Inflammatory macrophage treated with lipopolysaccharide for 4 hours (primary cell): Measurements from ENCODE around the gene ZCCHC3.
"Not testable (repeated sequence)": the region's sequence is repeated elsewhere in the genome, so short reads cannot be mapped to it uniquely, and the experiment has no call there.

ENCODE experiments used
- DNase-seq: peaks from one replicate; pipeline ENCODE4 v3.0.0-alpha.2; 2020

The ZCCHC3 gene

DNA sequence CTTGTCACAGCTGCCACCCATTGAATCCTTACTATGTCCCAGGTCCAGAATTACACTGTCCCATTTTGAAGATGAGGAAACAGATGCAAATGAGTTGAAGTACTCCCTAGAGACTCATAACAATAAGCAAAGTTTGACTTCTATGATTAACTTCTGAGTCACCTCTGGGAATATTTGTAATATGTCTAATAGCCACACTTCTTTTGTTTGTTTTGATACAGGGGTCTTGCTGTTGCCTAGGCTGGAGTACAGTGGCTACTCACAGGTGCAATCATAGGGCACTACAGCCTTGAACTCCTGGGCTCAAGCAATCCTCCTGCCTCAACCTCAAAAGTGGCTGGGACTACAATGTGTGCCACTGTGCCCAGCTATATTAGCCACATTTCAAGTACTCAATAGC is 16.6 kb downstream of the ZCCHC3 start:
- DNase-seq: peak; percentile 43

DNA sequence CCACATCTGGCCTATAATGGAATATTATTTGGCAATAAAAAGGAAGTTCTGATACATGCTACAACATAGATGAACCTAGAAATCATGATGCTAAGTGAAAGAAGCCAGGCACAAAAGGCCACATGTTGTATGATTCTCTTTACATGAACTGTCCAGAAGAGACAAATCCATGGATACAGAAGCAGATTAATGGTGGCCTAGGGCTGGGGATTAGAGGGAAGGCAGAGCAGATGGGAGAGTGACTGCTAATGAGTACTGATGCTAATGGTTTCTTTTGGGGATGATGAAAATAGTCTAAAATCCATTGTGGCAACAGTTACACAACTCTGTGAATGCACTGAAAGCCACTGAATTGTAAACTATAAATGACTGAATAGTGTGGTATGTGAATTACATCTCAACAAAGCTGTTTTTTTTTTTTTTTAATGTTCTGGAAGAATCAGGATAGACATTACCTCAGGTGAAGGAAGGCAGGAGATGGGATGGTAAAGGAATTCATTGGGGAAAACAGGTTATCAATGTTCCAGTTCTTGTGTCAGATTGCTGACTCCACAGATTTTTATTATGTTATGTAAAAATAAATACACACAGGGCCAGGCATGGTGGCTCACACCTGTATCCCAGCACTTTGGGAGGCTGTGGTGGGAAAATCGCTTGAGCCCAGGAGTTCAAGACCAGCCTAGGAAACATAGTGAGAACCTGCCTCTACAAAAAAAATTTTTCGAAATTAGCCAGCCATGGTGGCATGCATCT is 19.1 kb downstream of the ZCCHC3 start:
- DNase-seq: no peak

DNA sequence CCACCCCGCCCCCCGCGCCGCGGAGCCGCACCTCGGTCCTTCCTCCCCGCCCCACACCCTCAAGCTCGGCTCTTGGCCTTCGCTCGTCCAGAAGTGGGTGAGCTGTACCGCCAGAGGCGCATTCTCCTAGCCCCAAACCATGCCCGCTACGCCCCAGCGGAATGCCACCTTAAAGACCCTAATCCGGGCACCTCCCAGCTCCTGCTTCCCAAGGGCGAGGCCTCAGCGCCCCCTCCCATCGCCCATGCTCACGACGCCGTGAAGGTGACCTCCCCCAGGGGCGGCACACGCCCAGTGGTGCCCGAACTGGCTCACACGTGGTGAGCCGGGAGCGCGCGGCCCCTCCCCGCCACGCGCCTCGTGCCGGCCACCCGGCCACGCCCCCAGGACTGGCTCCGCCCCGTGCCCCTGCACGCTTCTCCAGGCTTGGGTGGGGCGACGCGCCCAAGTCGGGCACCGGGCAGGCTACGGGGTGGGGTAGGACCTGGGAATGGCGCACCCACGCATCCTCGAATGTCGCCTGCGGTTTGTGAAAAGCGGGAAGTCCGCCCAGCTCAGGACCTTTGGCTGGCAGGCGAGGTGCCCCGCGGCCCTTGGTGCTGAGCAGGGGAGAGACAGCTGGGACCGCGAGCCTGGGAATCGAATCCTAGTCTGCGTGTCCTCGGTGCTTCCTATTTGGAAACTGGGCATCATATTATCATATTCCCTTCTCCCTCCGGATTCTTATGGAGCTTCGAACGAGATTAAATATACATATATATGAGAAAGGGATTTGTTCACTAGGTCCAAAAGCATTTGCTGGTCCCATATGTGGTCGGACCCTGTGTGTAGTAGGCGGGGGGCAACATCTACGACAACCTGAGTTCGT is 27.0 kb downstream of the ZCCHC3 start:
- DNase-seq: peak; percentile 85

DNA sequence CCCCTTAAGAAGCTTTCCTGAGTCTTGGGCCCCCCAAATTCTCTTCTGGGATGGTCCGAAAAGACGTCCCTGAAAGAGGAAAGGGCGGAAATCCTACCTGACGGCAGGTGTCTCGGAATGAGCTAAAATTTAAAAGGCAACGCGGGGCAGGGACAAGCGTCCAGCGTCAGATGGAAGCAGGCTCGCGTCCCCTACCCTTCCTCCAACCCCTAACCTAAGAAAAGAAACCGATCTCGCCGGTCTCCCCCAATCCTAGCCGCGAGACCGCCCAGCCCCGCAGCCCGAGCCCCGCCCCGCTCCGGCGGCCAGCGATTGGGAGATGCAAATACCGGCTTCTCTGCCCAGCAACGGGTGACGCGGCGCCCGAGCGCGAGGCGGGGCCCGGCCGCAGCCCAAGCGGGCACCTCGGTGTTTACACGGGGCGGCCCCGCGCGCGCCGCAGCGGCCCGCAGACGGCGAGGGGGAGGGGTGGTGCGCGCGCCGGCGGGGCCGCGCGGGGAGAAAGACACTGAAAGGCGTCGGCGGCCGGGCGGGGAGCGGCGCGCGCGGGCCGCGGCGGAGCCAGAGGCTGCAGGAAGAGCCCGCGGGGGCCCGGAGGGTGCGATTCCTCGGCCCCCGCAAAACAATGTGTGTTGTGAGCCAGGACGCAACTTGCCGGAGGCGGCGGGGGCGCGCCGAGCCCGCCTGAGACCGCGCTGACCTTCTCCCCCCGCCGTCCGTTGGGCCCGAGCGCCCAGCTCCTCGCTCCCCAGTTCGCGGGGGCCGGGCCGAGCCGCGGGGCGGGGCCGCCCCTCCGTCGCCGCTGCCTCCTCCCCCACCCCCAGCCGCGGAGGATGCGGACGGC is 27.9 kb downstream of the ZCCHC3 start, which contains the start of gene SOX12:
SOX12 (plus strand) TSS at position 508 of the 844 bp plus-strand sequence. CDS start 373 bp downstream, outside the sequence.
- DNase-seq: peak; percentile 94

DNA sequence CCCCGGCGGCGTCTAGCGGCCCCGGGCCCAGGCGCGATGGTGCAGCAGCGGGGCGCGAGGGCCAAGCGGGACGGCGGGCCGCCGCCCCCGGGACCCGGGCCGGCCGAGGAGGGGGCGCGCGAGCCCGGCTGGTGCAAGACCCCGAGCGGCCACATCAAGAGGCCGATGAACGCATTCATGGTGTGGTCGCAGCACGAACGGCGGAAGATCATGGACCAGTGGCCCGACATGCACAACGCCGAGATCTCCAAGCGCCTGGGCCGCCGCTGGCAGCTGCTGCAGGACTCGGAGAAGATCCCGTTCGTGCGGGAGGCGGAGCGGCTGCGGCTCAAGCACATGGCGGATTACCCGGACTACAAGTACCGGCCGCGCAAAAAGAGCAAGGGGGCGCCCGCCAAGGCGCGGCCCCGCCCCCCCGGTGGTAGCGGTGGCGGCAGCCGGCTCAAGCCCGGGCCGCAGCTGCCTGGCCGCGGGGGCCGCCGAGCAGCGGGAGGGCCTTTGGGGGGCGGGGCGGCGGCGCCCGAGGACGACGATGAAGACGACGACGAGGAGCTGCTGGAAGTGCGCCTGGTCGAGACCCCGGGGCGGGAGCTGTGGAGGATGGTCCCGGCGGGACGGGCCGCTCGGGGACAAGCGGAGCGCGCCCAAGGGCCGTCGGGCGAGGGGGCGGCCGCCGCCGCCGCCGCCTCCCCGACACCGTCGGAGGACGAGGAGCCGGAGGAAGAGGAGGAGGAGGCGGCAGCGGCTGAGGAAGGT is 28.7 kb downstream of the ZCCHC3 start:
- peak; percentile 32 for DNase-seq

DNA sequence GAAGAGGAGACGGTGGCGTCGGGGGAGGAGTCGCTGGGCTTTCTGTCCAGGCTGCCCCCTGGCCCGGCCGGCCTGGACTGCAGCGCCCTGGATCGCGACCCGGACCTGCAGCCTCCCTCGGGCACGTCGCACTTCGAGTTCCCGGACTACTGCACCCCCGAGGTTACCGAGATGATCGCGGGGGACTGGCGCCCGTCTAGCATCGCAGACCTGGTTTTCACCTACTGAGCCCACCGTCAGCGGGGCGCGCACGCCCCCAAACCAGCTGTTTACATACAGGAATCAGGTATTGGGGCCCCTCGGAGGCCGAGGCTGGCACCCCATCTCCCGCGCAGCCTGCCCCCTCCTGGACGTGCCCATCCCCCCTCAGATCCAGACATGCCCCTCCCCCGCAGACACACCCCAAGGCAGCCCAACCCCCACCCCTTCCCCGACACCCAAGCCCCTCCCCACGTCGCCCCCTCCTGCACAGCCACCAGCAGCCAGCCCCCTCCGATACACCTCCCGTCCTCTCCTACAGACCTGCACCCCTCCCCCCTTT is 29.3 kb downstream of the ZCCHC3 start:
- DNase-seq: no peak

DNA sequence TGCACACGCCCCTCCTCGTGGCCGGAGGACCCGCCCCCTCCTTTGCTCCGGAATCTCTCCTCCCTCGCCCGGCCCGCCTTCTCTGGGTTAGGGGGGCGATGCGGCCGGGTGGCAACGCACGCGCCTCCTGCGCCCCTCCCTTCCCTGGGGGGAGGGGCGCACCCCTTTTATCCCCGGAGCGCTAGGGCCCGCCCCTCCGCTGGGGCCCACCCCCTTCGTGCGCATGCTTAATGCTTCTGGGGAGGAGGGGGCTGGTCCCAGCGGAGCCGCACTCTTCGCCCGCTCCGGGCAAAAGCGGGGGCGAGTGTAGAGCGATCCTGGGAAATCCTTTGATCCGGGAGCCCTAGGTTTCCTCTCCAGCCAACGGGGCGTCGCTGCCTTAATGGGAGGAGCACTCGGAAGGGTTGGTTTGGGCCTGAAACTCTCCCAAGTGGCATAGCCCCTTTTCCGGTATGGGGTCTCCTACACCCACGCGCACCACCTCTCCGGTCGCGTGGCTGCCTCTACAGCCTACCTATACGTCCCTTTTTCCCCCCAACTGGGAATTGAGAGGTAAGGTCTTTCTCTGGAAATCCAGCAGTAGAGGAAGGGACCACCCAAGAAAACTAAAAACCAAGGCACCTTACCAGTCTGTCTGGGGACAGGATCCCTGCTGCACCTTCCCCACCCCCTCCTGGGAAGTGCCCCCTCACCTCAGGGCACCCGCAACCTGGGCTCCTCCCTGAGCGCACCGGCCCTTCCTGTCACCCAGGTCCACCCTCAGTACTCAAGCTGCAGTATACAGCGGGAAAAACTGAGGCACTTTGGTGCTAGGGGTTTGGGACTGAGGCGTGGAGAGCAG is 30.0 kb downstream of the ZCCHC3 start:
- DNase-seq: no peak

DNA sequence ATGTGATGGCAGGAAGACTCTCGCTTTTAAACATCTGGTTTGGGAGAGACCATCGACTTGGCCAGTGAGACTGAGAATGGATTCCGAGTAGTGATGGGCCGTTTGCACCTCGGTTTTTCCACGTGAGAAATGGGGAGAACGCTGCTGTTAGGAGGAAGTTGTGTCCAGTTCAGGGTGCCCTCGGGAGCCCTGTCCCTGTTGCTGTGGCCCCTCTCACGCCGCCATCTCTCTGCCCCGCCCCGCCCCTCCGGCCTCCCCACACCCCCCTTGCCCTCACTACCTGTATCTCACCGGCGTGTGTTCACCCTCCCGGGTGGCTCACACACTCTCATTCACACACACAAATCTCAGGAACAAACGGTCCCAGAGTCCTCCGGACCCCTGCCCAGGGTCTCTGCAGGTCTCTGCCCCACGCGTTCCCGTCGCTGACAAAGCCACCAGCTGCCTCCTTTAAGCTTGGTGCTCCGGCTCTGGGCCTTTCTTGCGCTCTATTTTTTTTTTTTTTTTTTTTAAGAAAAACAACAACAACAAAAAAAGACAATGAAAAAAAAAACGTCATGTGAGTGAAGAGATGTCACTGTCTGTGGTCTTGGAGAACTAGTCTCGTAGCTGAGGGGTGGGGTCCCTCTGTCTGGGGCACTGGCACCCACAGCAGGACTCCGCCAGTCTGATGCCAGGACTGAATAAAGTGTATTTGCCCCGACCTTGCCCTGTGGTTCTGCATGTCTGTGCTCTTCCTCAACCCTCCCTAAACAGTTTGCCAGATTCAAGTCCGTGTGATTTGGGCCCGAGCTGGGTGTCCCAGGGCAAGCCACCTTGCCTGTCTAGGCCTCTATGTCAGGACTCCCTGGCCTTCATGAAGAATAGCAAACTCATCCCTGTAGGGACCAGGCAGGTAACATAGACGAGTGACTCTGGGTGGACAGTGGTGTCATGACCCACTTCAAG is 30.9 kb downstream of the ZCCHC3 start:
- DNase-seq: no peak

DNA sequence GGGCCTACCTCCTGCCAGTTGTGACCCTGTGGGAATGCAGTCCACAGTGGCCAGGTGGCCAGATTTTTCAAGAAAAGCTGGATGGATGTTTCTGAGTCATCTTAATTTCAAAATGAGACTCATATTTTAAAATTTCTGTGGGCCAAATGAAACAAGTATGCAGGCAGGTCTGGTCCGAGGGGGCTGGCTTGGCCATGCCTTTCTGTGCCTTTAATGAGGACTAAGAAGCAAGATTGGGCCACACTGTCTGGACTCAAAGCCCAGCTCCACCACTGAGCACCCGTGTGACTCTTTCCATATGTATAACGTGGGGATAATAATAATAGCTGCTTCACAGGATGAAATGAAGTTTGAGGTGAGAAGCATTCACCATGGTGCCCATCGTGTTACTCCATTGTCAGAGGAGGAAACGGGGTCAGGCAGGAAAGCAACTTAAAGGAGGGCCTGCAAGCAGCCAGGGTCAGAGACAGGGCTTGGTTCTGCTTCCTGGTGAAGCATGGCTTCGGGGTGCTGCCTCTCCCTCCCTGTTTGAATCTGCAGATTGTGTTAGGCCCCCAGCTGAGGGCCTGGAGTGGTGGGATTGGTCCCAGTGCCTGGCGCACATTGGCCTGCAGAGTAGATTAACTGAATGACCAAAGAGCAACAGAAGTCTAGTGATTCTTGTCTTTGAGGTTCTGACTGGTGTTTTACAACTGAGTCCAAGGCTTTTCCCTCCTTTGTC is 31.8 kb downstream of the ZCCHC3 start:
- no peak for DNase-seq

DNA sequence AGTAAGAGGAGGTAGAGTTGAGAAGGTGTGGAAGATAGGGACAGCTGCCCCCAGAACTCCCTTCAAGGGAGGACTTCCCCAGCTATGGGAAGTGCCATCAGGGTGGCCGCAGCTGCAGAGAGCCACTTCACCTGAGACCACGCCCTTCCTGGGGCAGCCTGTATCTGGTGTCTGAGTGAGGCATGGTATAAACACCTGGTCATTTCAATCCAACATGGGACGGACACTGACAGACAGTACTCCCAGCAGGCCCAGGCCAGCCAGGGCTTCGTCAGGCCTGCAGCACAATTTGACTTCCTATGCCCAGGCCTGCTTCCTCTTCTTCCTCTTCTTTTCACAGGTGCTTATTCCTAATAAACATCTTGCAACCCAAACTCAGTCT is 32.5 kb downstream of the ZCCHC3 start:
- no peak for DNase-seq

DNA sequence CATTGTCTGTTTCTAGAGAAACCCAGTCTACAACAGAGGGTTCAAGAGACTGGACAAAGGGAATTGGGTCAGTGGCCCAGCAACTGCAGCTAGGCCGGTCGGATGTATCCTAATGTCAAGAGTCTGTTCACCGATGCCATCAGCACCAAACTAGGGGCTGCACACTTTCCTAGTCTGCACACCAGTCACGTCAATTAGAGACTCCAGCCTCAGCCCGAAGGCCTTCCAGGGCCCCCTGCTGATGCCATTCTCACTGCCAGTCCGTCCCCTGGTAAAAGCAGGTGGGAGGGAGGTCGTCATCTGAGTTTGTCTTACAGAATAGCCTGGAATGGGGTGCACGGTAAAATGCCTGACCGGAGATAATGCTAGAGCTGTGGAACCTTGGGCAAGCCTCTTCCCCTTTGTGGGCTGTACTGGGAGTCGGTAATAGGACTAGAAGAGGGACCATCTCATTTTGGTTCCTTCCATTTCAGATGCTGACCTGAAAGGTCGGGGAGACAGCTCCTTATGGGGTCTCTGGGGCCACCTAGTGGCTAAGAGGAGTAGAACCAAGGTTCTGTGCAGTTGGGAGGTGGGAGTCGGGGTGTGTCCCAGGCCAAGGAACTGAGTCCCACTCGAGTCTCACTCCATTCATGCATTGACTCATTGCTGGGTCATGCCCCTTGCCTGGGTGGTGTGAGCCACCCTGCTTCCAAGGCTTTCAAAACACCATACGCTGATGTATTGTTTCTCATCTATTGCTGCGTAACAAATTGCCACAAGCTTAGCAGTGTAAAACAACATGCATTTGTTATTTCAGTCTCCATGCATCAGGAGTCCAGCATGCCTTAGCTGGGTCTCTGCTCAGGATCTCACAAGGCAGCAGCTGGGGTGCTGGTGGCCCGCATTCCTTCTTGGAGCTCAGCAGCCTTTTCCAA is 33.1 kb downstream of the ZCCHC3 start:
- peak; percentile 89 for DNase-seq

DNA sequence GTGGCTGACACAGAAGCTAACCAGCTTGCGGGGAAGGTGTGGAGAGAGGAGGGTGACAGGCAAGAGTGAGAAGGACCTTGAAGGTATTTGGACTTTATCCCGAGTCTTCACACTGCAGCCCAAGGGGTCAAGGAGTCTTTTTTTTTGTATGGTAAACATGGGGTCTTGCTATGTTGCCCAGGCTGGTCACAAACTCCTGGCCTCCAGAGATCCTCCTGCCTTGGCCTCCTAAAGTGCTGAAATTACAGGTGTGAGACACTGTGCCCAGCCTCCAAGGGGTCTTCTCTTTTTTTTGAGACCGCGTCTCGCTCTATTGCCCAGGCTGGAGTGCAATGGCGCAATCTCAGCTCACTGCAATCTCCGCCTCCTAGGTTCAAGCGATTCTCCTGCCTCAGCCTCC is 37.2 kb downstream of the ZCCHC3 start:
- no peak for DNase-seq

DNA sequence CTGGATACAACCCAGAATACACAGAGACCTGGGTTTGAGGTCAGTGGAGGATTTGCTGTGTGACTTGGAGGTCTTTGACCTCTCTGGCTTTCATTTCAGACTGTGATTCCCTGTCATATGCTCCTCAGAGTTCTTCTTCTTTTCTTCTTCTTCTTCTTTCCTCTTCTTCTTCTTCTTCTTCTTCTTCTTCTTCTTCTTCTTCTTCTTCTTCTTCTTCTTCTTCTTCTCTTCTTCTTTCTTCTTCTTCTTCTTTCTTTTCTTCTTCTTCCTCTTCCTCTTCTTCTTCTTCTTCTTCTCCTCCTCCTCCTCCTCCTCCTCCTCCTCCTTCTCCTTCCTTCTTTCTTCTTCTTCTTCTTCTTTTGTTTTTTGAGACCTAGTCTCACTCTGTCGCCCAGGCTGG is 38.7 kb downstream of the ZCCHC3 start:
- not testable (repeated sequence) for DNase-seq

DNA sequence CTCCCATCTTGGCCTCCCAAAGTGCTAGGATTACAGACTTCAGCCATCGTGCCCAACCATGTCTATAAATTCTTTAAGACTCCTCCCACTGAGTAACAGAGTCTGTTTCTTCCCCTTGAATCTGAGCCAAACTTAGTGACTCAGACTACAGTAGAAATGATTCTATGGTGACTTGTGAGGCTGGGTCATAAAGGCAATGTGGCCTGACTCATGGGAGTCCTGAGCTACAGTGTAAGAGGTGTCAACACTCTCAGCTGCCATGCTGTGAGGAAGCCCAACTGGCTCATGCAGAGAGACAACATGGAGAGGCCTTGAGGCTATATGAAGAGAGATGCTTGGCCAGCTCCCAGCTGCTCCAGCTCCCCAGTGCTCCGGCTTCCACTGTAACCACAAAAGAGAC is 44.3 kb downstream of the ZCCHC3 start:
- peak; percentile 86 for DNase-seq

DNA sequence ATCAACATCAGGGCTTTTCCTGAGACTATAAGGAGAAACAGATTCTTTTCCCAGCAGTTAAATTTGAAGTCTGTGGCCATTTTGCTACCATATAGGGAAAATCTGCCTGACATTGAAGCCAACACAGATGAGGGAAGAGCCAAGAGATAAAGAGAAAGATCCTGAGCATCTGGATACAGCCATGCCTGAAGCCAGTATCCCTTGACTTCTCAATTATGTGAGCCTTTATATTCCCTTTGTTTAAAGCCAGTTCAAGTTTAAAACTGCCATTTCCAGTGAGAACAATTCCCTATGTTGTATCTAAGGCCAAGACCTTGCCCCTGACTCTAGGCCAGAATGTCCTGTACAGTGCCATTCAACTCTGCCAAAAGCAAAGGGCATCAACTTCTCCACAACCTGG is 45.7 kb downstream of the ZCCHC3 start:
- no peak for DNase-seq

DNA sequence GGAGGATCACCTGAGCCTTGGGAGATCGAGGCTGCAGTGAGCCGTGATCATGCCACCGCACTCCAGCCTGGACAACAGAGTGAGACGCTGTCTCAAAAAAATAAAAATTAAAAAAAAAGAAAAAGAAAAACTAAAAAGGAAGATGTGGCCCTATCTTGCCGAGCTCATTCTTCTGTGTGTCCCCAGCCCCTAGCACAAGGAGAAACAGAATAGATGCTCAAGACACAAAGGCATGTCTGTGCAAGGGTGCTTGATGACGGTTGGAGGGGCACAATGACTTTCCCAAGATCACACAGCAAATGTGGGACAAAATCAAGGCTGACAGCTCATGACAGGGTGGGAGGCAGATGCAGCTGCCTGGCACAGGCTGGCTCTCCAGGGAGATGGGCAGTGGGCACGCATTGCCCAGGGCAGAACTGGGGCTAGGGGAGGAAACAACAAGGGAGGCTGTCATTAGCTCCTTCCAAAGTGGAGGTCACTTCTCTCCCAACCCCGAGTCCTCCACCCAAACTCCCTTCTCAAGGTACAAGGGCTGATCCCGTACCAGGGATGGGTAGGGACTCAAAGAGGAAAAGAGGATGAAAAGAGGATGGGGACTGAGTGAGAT is 48.8 kb downstream of the ZCCHC3 start:
- no peak for DNase-seq

DNA sequence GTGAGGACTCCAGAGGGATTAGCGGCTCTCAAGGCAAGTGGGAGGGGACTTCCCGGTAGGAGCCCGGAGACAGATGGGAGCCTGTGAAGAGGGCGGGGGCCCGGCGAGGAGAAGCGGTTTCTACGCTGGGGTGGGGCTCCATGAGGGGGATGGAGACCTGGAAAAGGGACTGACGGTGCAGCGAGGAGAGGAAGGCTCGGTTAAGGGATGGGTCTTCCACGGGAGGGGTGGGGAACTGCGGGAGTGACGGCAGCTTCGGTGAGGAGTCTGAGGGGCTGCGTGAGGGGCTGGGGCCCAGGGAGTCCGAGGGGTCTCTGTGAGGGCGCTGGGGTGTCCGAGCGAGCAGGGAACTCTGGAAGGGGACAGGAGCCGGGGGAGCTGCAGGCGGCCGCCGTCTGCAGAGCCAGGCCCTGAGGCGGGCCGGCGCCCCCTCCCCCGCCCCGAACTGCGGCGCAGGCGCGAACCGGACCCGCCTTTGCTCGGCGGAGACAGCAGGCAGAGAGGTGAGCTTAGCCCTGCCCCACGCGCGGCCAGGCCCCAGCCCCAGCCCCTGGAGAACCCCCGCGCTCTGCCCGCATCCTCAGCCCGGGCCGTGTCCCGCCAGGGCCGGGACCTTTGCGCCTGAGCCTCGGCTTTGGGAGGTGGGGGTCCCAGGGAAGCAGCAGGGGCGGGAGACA is 49.4 kb downstream of the ZCCHC3 start, which contains the start of gene NRSN2:
NRSN2 (plus strand) TSS at position 472 of the 677 bp plus-strand sequence. CDS start 2,533 bp downstream, outside the sequence.
- no peak for DNase-seq
